Small intestine (tissue), 7 donors: ENCODE measurements around the gene MRPS25. TPM values are rescaled to one million over a fixed set of nuclear protein-coding genes. Genes with fewer than 3 reads are reported as not detected.
A peak's percentile ranks its signal among the peaks of the same experiment; 100 is the strongest.

Experiments
- DNase-seq, 2 donors: peaks; one replicate each; pipeline versions ENCODE4 v3.0.0 to v3.0.0-alpha.2; 2013
- FAIRE-seq: peaks from 2 replicates; lab custom pipeline; 2012; peaks lifted over from hg19 to GRCh38; lab: Jason Lieb, UNC
- H3K27ac ChIP-seq, 3 donors: one replicate each; pipeline ENCODE4 v1.5.1; 2013; ENCODE audit warnings: low read length in 2 of 3, mild to moderate bottlenecking in 2 of 3, control low read depth in 1 of 3, inconsistent platforms in 1 of 3, low read depth in 1 of 3, moderate library complexity in 1 of 3
- H3K27me3 ChIP-seq, 3 donors: one replicate each; pipeline ENCODE4 v1.6.1; 2013; ENCODE audit warnings: low read length in 3 of 3, inconsistent platforms in 1 of 3; ENCODE audit not compliant: control insufficient read depth in 3 of 3, insufficient read depth in 3 of 3
- H3K36me3 ChIP-seq, 3 donors: one replicate each; pipeline ENCODE4 v1.6.1; 2013; ENCODE audit warnings: low read length in 3 of 3, inconsistent platforms in 1 of 3, low read depth in 1 of 3, mild to moderate bottlenecking in 1 of 3, moderate library complexity in 1 of 3; ENCODE audit not compliant: control insufficient read depth in 3 of 3, insufficient read depth in 2 of 3
- H3K4me1 ChIP-seq, 3 donors: one replicate each; pipeline ENCODE4 v1.6.1; 2013; ENCODE audit warnings: low read length in 2 of 3, inconsistent platforms in 1 of 3, low read depth in 1 of 3, mild to moderate bottlenecking in 1 of 3, moderate library complexity in 1 of 3; ENCODE audit not compliant: control insufficient read depth in 3 of 3, insufficient read depth in 2 of 3
- H3K4me3 ChIP-seq, 3 donors: one replicate each; pipeline ENCODE4 v1.5.1; 2013; ENCODE audit warnings: low read length in 3 of 3, control low read depth in 1 of 3, inconsistent platforms in 1 of 3, low read depth in 1 of 3, mild to moderate bottlenecking in 1 of 3, moderate library complexity in 1 of 3
- H3K9me3 ChIP-seq, 2 donors: one replicate each; pipeline ENCODE4 v1.6.1; 2013; ENCODE audit warnings: low read depth in 1 of 2, low read length in 1 of 2; ENCODE audit not compliant: control insufficient read depth in 2 of 2, insufficient read depth in 1 of 2
- WGBS, 3 donors: extraction: QIAGEN DNeasy Blood & Tissue Kit; methylation state at CpG; one replicate each; pipeline ENCODE4 v1.1.7; 2013; 5-methylcytosine and 5-hydroxymethylcytosine counted together
- polyA plus RNA-seq, 4 donors: library from polyadenylated mRNA; stranded (reverse) in 3 of 4; unstranded in 1 of 4; fragments of 200-250 nt in 3 of 4; fragments of 120-200 nt in 1 of 4; gene quantifications; one replicate each; pipeline versions ENCODE4 v1.2.1 to v1.2.3, GENCODE V29; 2013
- donor health status: healthy with polysubstance abuse.
- donor health status: control.
- donor health status: control.
- donor health status: Bipolar disorder and iron deficiency.
- donor health status: healthy.

MRPS25 gene
- polyA plus RNA-seq, 4 donors: 62.4 to 159 (median 81.9) TPM

- H3K9me3 ChIP-seq: no peaks in the 10 kb centered on the region
- no peaks in the 10 kb centered on the region for H3K27me3 ChIP-seq
- H3K4me1 ChIP-seq: peaks cover 0 to 3% (median 3%) of the 10 kb centered on the region in 3 donors
- no peak for FAIRE-seq
- no peak for DNase-seq
- H3K4me3 ChIP-seq: no peak overlapping the region
- H3K36me3 ChIP-seq: no peaks in the 10 kb centered on the region
- WGBS, 3 donors: 70 to 75% (median 71%) methylated on average over 16 of the region's 16 CpGs
- no peak overlapping the region for H3K27ac ChIP-seq
Measured at GRCh38 chr3:15107075-15107947, 42.2 kb upstream of the MRPS25 start.

GRCh38 chr3:15102836-15103235 lies 37.7 kb upstream of the MRPS25 start:
- Histone ChIP-seq H3K9me3 (no peaks in the 10 kb centered on the region), H3K36me3 (no peaks in the 10 kb centered on the region), H3K27me3 (no peaks in the 10 kb centered on the region), H3K27ac (no peak overlapping the region), H3K4me3 (no peak overlapping the region), H3K4me1 (peaks cover 0 to 10% (median 9%) of the 10 kb centered on the region in 3 donors)
- DNase-seq (peak in 1 of 2 donors; percentile 41), FAIRE-seq (no peak)
- 54 to 64% (median 58%) methylated on average over 3 of the region's 3 CpGs for WGBS, 3 donors

GRCh38 chr3:15102256-15102655 lies 37.1 kb upstream of the MRPS25 start:
- DNase-seq (peak in 1 of 2 donors; percentile 46), FAIRE-seq (no peak)
- 6 to 30% (median 9%) methylated on average over 4 of the region's 4 CpGs for WGBS, 3 donors
- Histone ChIP-seq H3K9me3 (no peaks in the 10 kb centered on the region), H3K27me3 (no peaks in the 10 kb centered on the region), H3K36me3 (no peaks in the 10 kb centered on the region), H3K27ac (no peak overlapping the region), H3K4me1 (peaks cover 0 to 13% (median 12%) of the 10 kb centered on the region in 3 donors), H3K4me3 (no peak overlapping the region)

- no peak for DNase-seq
- WGBS, 3 donors: 14 to 16% (median 14%) methylated on average over 19 of the region's 19 CpGs
- no peaks in the 10 kb centered on the region for H3K9me3 ChIP-seq
- H3K4me1 ChIP-seq: peaks cover 0 to 13% (median 12%) of the 10 kb centered on the region in 3 donors
- peak overlapping the region; percentile 28 to 74 (median 67) for H3K27ac ChIP-seq
- H3K36me3 ChIP-seq: peaks cover 2 to 13% (median 10%) of the 10 kb centered on the region in 3 donors
- FAIRE-seq: no peak
- peak overlapping the region; percentile 51 to 80 (median 72) for H3K4me3 ChIP-seq
- H3K27me3 ChIP-seq: no peaks in the 10 kb centered on the region
Measured at GRCh38 chr3:15099364-15100098, 34.4 kb upstream of the MRPS25 start.

GRCh38 chr3:15098503-15099363 lies 33.6 kb upstream of the MRPS25 start, which contains the start of gene RBSN:
Gene RBSN (minus strand): TSS chr3:15099148. CDS start chr3:15096120, 3,028 bp downstream.
- no peaks in the 10 kb centered on the region for H3K27me3 ChIP-seq
- peak within 1 kb of the TSS; percentile 28 to 92 (median 74) for H3K27ac ChIP-seq
- peaks cover 0 to 13% (median 12%) of the 10 kb centered on the region in 3 donors for H3K4me1 ChIP-seq
- peak within 1 kb of the TSS; percentile 72 to 93 (median 80) for H3K4me3 ChIP-seq
- peaks cover 6 to 14% (median 13%) of the 10 kb centered on the region in 3 donors for H3K36me3 ChIP-seq
- FAIRE-seq (no peak), DNase-seq (peak; percentile 94 to 97)
- no peaks in the 10 kb centered on the region for H3K9me3 ChIP-seq
- 0 to 1% (median 0%) methylated on average over 72 of the region's 72 CpGs for WGBS, 3 donors

GRCh38 chr3:15097891-15098290 lies 32.8 kb upstream of the MRPS25 start:
- Histone ChIP-seq H3K27ac (peak overlapping the region in 1 of 3 donors; percentile 32), H3K36me3 (peaks cover 8 to 19% (median 13%) of the 10 kb centered on the region in 3 donors), H3K27me3 (no peaks in the 10 kb centered on the region), H3K9me3 (no peaks in the 10 kb centered on the region), H3K4me1 (peaks cover 0 to 13% (median 12%) of the 10 kb centered on the region in 3 donors), H3K4me3 (peak overlapping the region in 2 of 3 donors; percentile 72 to 80)
- DNase-seq: peak in 1 of 2 donors; percentile 16
- 26 to 38% (median 28%) methylated on average over 6 of the region's 6 CpGs for WGBS, 3 donors
- no peak for FAIRE-seq

- no peak for DNase-seq
- WGBS, 3 donors: 82 to 97% (median 93%) methylated on average over 3 of the region's 3 CpGs
- no peaks in the 10 kb centered on the region for H3K27me3 ChIP-seq
- no peak overlapping the region for H3K4me3 ChIP-seq
- peaks cover 0 to 13% (median 7%) of the 10 kb centered on the region in 3 donors for H3K4me1 ChIP-seq
- no peak for FAIRE-seq
- H3K9me3 ChIP-seq: no peaks in the 10 kb centered on the region
- H3K27ac ChIP-seq: no peak overlapping the region
- H3K36me3 ChIP-seq: peaks cover 8 to 21% (median 13%) of the 10 kb centered on the region in 3 donors
Measured at GRCh38 chr3:15096046-15096445, 30.9 kb upstream of the MRPS25 start.
